H1 (cell line): ENCODE results near the gene TGM1. TPM values are rescaled to one million over a fixed set of nuclear protein-coding genes. Genes with fewer than 3 reads are reported as not detected.

Experiments
- CHD7 ChIP-seq: fragments of 300-600 bp; sonication (generic); IDR thresholded peaks from 2 replicates; pipeline ENCODE4 v1.7.1; 2012; ENCODE audit warnings: low read length, moderate library complexity, mild to moderate bottlenecking, inconsistent platforms; ENCODE audit not compliant: insufficient replicate concordance
- E2F6 ChIP-seq: IDR thresholded peaks from 2 replicates; pipeline ENCODE4 v1.6.1; 2012; ENCODE audit warnings: inconsistent platforms
- EGR1 ChIP-seq: IDR thresholded peaks from 2 replicates; pipeline ENCODE4 v1.6.1; 2011; ENCODE audit warnings: low read depth, low read length, borderline replicate concordance
- EP300 ChIP-seq, 2 experiments: IDR thresholded peaks; 1 replicate in 1 of 2; 2 replicates in 1 of 2; pipeline ENCODE4 v1.6.1; 2011 to 2012; ENCODE audit warnings: low read depth in 2 of 2, low read length in 2 of 2, mild to moderate bottlenecking in 2 of 2, borderline replicate concordance in 1 of 2, inconsistent platforms in 1 of 2, moderate library complexity in 1 of 2
- POLR2A ChIP-seq, 2 experiments: IDR thresholded peaks; 1 replicate in 1 of 2; 2 replicates in 1 of 2; pipeline ENCODE4 v1.6.1; 2011; ENCODE audit warnings: low read depth in 2 of 2, low read length in 2 of 2, mild to moderate bottlenecking in 2 of 2; ENCODE audit errors: control extremely low read depth in 1 of 2
- POLR2AphosphoS5 ChIP-seq: IDR thresholded peaks from 2 replicates; pipeline ENCODE4 v1.6.1; 2011; ENCODE audit warnings: low read depth, low read length
- RFX5 ChIP-seq: IDR thresholded peaks from 2 replicates; pipeline ENCODE4 v1.6.1; 2011; ENCODE audit warnings: low read depth, low read length, improper control_type of control experiment, borderline replicate concordance
- RNF2 ChIP-seq: fragments of 200-900, 300-1000 bp; sonication (generic); IDR thresholded peaks from 2 replicates; pipeline ENCODE4 v1.7.1; 2016; ENCODE audit warnings: borderline replicate concordance, low read depth, mild to moderate bottlenecking, antibody characterized with exemption, low read length; ENCODE audit not compliant: poor library complexity, severe bottlenecking; ENCODE audit errors: missing control alignments
- SIRT6 ChIP-seq: IDR thresholded peaks from one replicate; pipeline ENCODE4 v1.7.1; 2012; ENCODE audit warnings: low read length, inconsistent platforms
- SRF ChIP-seq: IDR thresholded peaks from 2 replicates; pipeline ENCODE4 v1.6.1; 2011; ENCODE audit warnings: mild to moderate bottlenecking, low read depth, low read length, moderate library complexity
- polyA plus RNA-seq, 7 experiments: library from polyadenylated mRNA; depleted of rRNA in 3 of 7; stranded (reverse) in 5 of 7; unstranded in 2 of 7; fragments of >200 nt in 5 of 7; fragments of 200-250 nt in 2 of 7; gene quantifications; 1 replicate in 5 of 7; 2 replicates in 1 of 7; 4 replicates in 1 of 7; pipeline versions ENCODE4 v1.2.1 to v1.2.3, GENCODE V29; 2011 to 2013; ENCODE audit warnings: missing spikeins in 2 of 7, mixed read lengths in 2 of 7
- total RNA-seq: library from RNA; stranded (reverse); fragmentation: NEBNext Ultra II Directional; extraction: Animal tissue kit (Norgen Biotek cat#: 25700); gene quantifications from 2 replicates; pipeline ENCODE4 v1.2.1, GENCODE V29; 2021
- TF ChIP-seq, protein P1 (sequence below): IDR thresholded peaks from 2 replicates; pipeline ENCODE4 v1.6.1; 2012; ENCODE audit warnings: inconsistent platforms

Gene TGM1
- total and polyA plus RNA-seq, 2 of the 8 experiments (the other 6 are each of a cell fraction or from before 2014, with no cell fraction given), result 1.8 to 2.2 TPM

DNA sequence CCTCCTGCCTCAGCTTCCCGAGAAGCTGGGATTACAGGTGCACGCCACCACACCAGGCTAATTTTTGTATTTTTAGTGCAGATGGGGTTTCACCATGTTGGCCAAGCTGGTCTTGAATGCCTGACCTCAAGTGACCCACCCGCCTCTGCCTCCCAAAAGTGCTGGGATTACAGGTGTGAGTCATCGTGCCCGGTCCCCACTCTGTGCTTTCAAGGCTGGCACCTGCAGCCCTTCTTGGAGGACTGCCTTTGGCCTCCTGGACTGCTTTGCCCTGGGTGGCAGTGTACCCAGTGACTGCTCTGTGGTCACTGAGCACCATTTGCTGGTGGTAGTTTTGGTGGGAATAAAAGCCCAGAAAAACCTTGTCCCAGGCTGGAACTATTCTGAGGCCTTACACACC is 24.0 kb upstream of the TGM1 start (continued):
- no peak for TF ChIP-seq CHD7
- TF ChIP-seq, protein P1, sequence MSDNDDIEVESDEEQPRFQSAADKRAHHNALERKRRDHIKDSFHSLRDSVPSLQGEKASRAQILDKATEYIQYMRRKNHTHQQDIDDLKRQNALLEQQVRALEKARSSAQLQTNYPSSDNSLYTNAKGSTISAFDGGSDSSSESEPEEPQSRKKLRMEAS, result no peak
- TF ChIP-seq SRF, result no peak
- TF ChIP-seq RFX5, result no peak
- TF ChIP-seq EP300 (IDR thresholded peaks at IDR 0.05; ENCODE audit: borderline replicate concordance in 1 of 2, low read depth in 2 of 2, low read length in 2 of 2), result no peak
- no peak for TF ChIP-seq POLR2AphosphoS5
- TF ChIP-seq E2F6, result no peak
- TF ChIP-seq SIRT6, result no peak
- TF ChIP-seq EGR1, result no peak
- no peak for TF ChIP-seq RNF2
- no peak for TF ChIP-seq POLR2A (IDR thresholded peaks at IDR 0.05; ENCODE audit: control extremely low read depth in 1 of 2, low read depth in 2 of 2, low read length in 2 of 2)
- TF ChIP-seq, all 59 proteins: peak for 0
